Stimulated activated CD4-positive, alpha-beta T cell treated with anti-CD3 and anti-CD28 coated beads, Interleukin-1b, Interleukin-23, amount 100 ng/mL, for 1 hour (primary cell): ENCODE results near the gene TRIM10.
A peak's percentile ranks its signal among the peaks of the same experiment; 100 is the strongest.
"Not testable (repeated sequence)": the region's sequence is repeated elsewhere in the genome, so short reads cannot be mapped to it uniquely, and the experiment has no call there.

Experiments used
- DNase-seq, 2 donors: peaks; one replicate each; pipeline ENCODE4 v3.0.0-alpha.2; 2020; ENCODE audit warnings: low read depth in 2 of 2

Gene TRIM10

DNA sequence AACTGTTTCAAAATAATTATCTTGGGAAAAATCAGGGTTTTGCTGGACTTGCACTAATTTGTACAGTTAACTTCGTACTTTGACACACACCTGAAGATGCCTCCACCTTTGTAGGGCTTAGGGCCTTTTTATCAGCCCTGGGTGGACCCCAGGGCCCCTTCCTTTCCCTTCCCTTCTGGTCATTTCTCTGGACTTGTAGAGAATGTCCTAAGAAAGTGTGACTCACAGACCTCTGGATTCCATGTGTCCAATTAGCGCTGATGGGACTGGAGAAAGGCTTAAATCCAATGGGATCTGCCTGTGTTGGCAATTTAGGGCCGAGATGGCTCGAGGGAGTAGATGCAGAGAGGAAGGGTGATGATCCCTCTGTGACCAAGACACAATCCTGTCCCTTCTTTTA is 11.7 kb upstream of the TRIM10 start:
- DNase-seq, result no peak

DNA sequence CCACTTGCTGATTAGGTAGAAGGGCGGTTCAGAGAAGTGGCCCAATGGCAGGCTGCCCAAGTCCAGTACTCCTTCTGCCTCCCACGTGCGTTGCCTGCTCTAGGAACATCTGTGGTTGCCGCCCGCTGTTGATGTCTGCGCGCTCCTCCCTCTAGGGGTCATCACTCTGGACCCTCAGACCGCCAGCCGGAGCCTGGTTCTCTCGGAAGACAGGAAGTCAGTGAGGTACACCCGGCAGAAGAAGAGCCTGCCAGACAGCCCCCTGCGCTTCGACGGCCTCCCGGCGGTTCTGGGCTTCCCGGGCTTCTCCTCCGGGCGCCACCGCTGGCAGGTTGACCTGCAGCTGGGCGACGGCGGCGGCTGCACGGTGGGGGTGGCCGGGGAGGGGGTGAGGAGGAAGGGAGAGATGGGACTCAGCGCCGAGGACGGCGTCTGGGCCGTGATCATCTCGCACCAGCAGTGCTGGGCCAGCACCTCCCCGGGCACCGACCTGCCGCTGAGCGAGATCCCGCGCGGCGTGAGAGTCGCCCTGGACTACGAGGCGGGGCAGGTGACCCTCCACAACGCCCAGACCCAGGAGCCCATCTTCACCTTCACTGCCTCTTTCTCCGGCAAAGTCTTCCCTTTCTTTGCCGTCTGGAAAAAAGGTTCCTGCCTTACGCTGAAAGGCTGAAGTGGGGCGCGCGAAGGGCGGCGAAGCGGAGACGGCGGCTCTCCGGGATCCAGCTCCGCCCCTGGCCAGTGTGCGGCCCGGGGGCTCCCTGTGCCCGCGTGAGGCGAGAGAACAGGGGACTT is 10.9 kb upstream of the TRIM10 start:
- no peak for DNase-seq

DNA sequence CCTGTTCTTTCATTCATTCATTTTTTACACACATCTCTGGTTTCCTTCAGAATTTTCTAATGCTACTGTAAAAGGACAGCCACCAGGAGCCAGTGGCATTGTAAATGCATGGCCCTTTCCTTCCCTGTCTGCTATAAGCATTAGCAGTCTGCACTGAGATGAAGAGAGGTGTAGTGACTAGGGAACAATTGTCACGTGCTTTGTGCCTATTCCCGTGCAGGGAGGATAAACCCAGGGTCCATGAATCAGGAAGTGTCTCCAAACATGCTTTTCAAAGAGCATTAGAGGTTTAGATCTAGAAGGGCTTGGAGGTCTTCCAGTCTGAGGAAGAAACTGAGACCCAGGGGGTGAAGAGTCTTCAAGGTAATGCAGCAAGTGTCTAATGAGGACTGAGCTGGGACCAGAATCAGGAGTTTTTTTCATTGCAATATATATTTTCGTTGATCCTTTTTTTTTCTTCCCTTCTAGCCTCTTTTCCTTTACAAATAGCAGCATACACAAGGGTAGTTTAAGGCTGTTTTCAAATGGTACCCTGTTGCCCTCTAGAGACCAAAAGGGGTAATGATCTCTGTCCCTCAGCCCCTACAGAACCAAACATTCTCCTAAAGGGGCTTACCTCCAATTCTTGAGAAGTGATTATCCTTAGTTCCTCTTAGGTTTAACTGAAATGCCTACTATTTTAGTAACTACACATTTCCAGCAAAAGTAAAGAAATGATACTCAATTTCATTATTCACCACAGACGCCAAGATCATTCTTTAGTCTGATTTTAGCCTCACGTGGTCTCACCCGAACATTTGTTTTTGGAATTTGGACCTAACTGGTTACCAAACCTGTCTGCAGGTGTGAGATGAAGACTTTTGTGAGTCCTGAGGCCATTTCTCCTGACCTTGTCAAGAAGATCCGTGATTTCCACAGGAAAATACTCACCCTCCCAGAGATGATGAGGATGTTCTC is 8.9 kb upstream of the TRIM10 start:
- DNase-seq, result no peak

DNA sequence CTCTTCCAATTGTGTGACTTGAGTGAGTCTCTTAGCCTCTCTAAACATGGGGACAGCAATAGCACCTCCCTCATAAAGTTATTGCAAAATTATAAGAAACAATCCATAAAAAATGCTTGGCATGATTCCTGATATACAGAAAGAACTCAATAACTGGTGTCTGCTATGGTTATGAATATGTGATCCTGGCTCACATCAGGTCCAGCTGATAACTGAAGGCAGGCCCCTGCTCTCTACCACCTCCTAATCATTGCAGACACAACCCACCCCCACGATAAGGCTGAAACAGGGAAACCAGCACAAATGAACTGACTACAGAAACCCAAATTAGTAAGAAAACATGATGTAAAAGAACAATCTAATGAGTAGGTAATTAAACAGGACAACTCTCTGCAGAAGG is 7.7 kb upstream of the TRIM10 start:
- no peak for DNase-seq

DNA sequence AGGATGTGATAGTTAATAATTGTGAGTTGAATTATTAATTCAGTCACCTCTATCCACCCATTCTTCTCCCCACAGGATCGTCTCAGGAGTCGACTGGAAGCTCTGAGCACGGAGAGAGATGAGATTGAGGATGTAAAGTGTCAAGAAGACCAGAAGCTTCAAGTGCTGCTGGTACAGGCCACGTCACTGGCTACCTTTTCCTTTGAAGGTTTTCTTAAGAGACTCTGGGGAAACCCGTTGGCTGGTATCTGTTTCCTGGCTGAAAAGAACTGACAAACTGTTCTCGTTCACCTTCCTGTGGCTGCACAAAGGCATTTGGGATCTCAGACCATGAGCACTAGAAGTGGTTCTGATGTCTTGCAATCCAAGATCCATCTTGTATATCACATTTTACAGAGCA is 6.1 kb upstream of the TRIM10 start:
- no peak for DNase-seq

DNA sequence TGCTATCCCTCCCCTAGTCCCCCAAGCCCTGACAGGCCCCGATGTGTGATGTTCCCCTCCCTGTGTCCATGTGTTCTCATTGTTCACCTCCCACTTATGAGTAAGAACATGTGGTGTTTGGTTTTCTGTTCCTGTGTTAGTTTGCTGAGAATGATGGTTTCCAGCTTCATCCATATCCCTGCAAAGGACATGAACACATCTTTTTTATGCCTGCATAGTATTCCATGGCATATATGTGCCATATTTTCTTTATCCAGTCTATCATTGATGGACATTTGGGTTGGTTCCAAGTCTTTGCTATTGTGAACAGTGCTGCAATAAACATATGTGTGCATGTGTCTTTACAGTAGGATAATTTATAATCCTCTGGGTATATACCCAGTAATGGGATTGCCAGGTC is 4.2 kb upstream of the TRIM10 start:
- not testable (repeated sequence) for DNase-seq

DNA sequence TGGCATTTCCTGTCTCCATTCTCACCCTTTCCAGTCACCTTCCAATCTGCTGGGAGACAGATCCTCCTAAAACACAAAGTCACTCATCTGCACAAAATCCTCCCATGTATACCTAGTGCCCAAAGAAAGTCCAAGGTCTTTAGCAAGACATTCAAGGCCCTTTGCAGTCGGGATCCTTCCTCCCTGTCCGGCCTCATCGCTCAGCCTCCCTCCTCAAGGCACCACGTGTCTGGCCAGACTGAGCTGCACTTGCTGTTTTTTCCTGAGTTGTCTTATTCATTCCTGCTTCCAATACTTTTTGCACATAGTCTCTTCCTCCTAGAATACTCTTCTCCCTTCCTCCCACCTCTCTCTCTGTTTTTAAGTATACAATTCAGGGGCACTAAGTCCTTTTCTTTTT is 3.7 kb upstream of the TRIM10 start:
- DNase-seq, result no peak

DNA sequence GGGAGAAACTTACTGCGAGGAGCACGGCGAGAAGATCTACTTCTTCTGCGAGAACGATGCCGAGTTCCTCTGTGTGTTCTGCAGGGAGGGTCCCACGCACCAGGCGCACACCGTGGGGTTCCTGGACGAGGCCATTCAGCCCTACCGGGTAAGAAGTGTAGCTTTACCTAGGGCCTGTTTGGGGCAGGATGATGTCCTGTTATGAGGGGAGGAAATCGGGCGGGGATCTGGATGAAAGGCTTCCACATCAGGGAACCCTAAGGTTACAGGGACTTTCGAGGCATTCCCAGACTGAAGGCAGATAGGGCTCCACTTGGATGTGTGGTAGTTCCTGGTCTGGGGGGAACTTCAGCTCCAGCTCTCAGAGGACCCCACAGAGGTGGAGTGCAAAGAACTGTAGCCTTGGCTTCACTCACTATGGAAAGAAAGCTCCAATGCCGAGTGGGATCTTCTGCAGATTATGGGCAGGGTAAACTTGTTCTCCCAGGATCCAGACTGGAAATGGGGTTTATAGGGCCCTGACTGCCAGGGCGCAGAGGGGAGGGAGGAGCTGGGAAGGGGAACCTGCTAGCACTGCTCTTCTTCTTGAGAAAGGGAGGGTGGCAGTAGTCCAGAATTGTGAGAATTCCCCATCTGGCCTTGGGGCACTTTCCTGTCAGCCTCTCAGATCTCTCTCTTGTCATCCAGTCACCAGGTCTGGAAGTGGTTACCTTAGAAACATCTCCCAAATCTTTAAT is 3.1 kb upstream of the TRIM10 start:
- DNase-seq, result no peak

DNA sequence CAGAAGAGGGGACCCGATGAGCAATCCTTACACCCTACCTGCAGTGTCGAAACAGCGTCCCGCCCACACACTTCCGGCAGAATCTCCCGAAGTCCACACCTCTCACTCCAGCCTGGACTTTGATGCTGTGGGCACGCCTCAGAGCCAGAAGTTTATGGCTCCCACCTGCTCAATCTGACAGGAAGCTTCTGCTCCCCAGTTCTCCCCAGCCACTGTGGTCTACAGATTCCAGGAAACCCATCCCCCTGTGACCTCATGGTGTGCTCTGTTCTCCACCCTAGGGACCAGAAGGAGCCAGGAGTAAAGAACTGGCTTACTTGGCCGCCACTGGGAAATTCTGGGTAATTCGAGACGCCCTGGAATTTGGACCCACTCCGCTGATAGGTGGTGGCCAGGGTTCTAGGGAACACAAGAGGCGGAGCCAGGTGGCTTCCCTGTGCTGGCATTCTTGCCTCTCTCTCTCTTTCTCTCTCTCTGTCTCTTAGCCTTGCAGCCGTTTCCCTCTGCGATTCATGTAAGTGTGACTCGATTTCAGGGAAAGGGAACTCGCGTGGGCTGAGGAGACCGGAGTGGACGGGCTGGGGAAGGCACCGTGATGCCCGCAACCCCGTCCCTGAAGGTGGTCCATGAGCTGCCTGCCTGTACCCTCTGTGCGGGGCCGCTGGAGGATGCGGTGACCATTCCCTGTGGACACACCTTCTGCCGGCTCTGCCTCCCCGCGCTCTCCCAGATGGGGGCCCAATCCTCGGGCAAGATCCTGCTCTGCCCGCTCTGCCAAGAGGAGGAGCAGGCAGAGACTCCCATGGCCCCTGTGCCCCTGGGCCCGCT is 2.3 kb upstream of the TRIM10 start, which contains the start of gene TRIM15:
TRIM15 (plus strand) TSS at position 457 of the 828 bp plus-strand sequence; CDS start at position 596, 139 bp downstream.
- DNase-seq, result peak in 1 of 2 donors; percentile 24

DNA sequence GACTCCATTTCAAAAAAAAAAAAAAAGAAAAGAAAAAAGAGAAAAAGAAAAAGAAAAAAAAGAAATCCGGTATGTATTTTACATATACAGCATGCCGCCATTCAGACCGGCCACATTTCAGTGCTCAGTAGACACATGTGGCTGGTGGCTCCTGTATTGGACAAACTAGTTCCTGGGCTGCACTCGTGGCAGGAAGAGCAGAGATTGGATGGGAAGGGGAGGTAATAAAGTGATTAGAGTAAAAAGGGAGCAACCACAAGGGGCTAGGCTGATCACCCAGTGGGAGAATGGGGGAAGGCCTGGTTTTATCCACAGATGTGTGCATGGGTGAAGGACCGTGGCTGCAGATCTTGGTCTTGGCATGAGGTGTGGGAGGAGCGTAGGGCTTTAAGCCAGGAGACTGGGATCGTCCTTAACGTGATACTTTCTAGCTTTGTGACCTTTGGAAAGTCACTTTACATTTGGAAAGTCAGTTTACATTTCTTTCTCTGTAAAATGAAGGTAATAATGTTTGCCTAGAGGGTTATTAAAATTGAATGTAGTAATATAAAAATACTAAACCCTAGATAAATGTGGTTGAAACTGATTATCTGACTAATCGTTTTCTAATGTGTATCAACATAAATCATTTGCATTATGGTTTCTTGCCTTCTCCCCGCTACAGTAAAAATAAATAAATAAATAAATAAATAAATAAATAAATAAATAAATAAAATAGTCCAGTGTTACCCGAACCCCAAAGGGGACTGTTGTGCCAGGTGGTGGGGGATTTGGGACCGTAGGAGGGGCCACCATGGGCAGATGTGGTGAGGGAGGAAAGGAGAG is 1.5 kb upstream of the TRIM10 start:
- DNase-seq, result no peak

DNA sequence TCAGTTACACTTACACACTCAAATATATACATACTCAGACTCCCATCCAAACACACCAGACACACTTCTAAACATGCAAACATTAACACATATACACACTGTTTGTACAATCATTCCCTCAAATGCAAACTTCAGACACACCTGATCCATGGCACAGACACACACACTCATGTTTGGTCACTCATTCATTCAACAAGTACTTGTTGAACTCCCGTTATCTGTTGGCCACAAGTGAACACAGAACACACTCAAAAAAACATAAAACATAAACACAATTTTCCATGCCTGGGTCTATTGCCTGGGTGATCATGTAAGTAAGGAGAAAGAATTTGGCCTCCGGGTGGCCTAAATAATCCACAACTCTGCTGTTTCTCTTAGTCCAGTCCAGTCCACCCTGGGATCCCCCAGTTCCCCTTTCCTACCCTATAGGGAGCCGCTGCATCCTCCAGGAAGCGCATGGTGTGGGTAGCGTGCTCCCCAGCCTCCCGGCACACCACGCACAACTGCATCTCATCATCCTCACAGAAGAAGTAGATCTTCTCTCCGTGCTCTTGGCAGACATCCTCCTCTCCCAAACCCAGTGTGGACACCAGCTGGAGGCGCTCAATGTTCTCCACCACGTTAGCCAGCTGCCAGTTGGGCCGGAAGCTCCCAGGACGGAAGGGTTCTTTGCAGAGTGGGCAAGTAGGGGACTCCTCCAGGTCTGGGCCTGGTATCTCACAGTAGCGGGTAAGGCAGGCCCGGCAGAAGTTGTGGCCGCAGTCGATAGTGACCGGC is 815 bp downstream of the TRIM10 start:
- DNase-seq, result no peak

DNA sequence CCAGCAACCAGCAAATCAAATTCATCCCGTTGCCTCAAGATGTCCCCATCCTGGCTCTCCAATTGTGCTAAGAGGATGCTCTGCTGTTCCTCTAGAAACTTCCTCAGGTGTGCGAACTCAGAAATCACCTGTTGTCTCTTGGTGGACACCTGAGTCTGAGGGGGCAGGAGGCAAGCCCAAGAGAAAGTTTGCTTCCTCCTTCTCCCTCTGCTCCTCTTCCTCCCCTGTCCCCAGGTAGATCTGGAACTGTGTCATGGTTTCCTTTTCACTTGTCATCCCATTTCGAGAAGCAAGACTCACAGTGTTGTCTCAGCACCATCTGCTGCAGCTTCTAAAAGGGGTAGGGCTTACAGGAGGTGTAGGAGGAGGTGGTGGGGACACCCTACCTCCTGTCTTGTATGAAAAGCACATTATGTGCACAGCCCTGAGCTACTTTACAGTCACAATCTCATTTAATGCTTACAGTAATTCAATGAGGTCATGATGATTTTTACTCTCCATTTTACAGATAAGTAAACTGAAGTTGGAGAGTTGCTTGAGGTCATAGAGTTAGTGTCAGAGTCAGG is 2.5 kb downstream of the TRIM10 start:
- DNase-seq, result no peak

DNA sequence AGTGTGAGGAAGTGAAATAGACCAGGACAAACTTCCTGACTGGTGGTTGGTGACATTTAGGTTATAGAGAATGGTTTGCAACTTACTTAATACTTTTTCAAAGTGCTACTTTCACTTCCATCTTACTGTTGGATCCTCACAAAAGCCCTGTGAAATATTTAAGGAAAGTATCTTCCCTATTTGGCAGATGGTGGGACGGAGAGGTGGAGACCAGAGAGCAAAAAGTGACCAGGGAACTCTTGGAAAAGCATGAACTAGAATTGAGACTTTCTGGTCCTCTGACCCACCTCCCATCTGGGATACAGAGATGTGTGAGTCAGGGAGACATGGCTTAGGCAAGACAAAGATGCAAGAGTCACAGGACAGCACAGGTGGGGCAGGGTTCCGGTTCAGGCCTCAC is 3.0 kb downstream of the TRIM10 start:
- DNase-seq, result no peak

DNA sequence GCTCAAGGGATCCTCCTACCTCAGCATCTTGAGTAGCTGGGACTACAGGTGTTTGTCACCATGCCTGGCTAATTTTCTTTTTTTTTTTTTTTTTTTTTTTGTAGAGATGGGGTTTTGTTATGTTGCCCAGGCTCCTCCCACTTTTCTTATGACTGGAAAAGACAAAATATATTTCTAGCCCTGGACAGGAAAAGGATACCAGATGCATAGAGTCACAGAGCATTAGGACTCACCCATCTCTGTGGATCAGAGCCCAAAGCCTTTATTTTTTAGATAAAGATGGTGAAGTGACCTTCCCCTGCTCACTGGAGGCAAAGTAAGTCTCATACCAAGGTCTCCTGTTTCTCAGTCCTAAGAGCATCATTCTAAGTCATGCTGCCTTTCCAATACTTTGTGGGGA is 3.4 kb downstream of the TRIM10 start:
- DNase-seq, result no peak

DNA sequence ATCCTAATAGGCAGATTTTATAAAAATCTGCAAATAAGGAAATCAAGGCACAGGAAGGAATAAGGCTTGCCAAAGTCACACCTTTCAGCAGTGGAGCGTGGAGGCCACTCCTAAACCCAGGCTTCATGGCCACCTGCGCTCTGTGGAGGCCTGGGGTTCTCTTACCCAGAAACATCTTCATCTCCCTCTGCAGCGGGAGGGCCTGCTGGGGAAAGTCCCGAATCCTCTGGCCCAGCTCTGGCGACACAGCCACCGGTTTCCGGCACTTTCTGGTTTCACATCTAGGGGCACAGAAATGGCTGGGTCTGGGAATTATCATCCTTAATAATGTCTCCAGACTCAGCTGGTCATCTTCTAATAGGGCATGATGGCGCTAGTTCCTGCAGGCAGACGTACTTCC is 4.2 kb downstream of the TRIM10 start:
- no peak for DNase-seq

DNA sequence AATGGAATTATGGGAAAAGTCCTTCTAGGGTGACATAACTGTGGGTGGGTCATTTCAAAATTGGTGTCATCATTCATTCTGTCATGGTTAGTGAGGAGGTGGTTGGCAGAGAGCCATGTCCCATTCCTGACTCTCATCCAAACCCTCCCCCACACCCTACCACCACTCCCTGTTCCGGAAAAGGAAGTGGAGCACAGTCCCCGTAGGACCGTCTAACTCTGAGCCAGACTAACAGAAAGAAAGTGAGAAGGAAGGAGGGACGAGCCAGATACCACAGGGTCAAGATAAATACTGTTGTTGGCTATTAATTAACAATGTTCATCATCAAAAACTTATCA is 4.8 kb downstream of the TRIM10 start:
- no peak for DNase-seq

DNA sequence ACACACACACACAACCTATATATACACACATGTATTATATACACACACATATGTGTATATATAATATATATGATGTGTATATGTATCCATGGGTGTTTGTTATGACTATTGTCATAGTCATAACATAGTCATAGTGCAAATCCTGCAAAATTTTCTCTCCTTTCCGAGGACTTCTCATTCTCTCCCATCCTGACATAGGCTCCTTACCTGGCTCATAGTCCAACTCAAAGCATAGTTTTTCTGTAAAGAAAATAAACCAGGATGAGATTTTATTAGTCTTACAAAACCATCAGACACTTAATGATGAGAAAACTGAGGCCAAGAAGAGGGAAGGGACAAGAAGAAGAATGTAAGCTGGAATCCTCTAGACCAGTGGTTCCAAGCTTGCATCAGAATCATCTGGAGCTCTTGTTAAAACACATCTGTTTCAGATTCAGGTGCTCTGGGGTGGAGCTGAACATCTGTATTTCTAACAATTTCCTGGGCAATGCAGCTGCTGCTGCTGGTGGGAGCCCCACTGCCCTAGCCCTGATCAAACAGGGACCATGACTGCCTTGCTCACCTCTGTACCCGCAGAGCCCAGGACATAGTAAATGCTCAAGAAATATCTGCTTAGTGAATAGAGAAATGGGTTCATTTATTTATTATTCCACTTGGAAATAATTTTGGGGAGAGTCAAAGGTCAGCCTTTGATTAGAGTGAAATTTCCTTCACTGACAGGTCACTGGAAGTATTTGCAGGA is 5.3 kb downstream of the TRIM10 start:
- no peak for DNase-seq

DNA sequence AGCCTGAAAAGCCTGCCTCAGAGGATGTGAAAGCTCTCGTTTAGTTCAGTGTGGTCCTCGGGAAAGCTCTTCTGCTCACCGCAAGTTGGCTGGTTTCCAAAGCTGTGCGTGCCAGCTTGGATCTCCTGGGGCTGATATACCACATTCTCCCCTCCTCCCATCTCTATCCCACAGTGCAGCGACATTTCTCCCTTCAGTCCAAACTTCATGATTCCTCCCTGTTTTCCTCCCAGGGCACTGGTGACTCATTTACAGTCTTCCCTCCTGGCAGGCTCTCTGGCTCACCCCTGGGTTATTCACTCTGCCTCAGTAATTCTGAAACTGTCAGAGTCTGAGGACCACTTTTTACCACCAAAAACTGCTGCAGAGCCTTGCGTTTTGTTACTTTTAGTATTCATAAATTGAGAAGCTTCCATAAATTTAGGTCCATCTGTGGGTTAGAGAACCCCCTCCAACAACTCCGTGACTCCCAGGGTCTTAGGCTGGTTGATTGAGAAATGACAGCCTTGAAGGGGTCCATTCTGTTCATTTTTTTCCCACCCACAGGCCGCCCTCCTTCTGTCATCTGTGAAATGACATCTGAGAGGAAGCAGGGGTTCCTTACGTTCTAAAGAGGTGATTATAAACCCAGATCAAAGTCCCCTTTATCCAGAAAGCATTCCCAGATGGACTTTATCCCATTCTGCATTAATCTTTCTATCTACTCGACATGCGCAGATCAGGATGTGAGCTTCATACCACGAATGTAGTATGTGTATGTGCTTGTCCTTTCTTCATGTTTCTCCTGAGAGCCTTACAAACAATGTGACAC is 6.1 kb downstream of the TRIM10 start:
- no peak for DNase-seq
